WTC11 (cell line): ENCODE results near the gene BMP2K. TPM values are rescaled to one million over a fixed set of nuclear protein-coding genes. Genes with fewer than 3 reads are reported as not detected.

Experiments
- ATAC-seq: fragments of 200-7000 bp; cut with Tn5 transposase; 2 replicates; pipeline ENCODE4 v1.10.0; 2021; ENCODE audit warnings: mild to moderate bottlenecking, moderate library complexity
- CTCF ChIA-PET: fragments of 300-600 bp; sonication (Branson Sonifier 250); formaldehyde crosslinking; loops from one replicate; lab custom pipeline; 2021; ENCODE audit warnings: antibody characterized with exemption; lab: Charles Lee
- POLR2A ChIA-PET: fragments of 350-600 bp; sonication (Branson Sonifier 250); formaldehyde crosslinking; loops from one replicate; lab custom pipeline; 2021; ENCODE audit warnings: antibody characterized with exemption; lab: Charles Lee
- DNase-seq: peaks from one replicate; pipeline ENCODE4 v3.0.0; 2021; ENCODE audit warnings: low spot score
- H3K27ac Mint-ChIP-seq: 2 replicates; pipeline ENCODE4 v1.8.0; 2021; ENCODE audit warnings: mixed read lengths
- H3K27me3 Mint-ChIP-seq: 2 replicates; pipeline ENCODE4 v1.8.0; 2021; ENCODE audit warnings: low read depth, mild to moderate bottlenecking, moderate library complexity, mixed read lengths
- H3K36me3 Mint-ChIP-seq: 2 replicates; pipeline ENCODE4 v1.8.0; 2021; ENCODE audit warnings: mixed read lengths
- H3K4me1 Mint-ChIP-seq: 2 replicates; pipeline ENCODE4 v1.8.0; 2022; ENCODE audit warnings: mixed read lengths
- H3K4me3 Mint-ChIP-seq: 2 replicates; pipeline ENCODE4 v1.8.0; 2021; ENCODE audit warnings: mild to moderate bottlenecking, moderate library complexity, mixed read lengths
- H3K9me3 Mint-ChIP-seq: 2 replicates; pipeline ENCODE4 v1.8.0; 2021; ENCODE audit warnings: mixed read lengths
- CBFB ChIP-seq: sonication (generic); formaldehyde crosslinking; IDR thresholded peaks from 2 replicates; pipeline ENCODE4 v1.8.1; 2022; ENCODE audit warnings: mild to moderate bottlenecking, low read depth, missing genetic modification reagents
- FOXJ3 ChIP-seq: sonication (generic); formaldehyde crosslinking; IDR thresholded peaks from 2 replicates; pipeline ENCODE4 v1.9.0; 2021; ENCODE audit warnings: missing genetic modification reagents, mild to moderate bottlenecking, borderline replicate concordance
- IRF2 ChIP-seq: sonication (generic); formaldehyde crosslinking; IDR thresholded peaks from 2 replicates; pipeline ENCODE4 v1.8.0; 2022; ENCODE audit warnings: low read depth, missing genetic modification reagents, borderline replicate concordance
- MYBL2 ChIP-seq: sonication (generic); formaldehyde crosslinking; IDR thresholded peaks from 2 replicates; pipeline ENCODE4 v1.8.1; 2023; ENCODE audit warnings: mild to moderate bottlenecking, moderate library complexity, missing genetic modification reagents
- NR2C2 ChIP-seq: sonication (generic); formaldehyde crosslinking; IDR thresholded peaks from 2 replicates; pipeline ENCODE4 v1.8.0; 2022; ENCODE audit warnings: mild to moderate bottlenecking, missing genetic modification reagents
- OVOL2 ChIP-seq: fragments of 250-450 bp; sonication (Bioruptor Pico); IDR thresholded peaks from 2 replicates; pipeline ENCODE4 v1.9.0; 2021; ENCODE audit warnings: mild to moderate bottlenecking, borderline replicate concordance
- SMAD4 ChIP-seq: sonication (generic); formaldehyde crosslinking; IDR thresholded peaks from 2 replicates; pipeline ENCODE4 v1.8.0; 2022; ENCODE audit warnings: mild to moderate bottlenecking, missing genetic modification reagents
- TEAD4 ChIP-seq: sonication (generic); formaldehyde crosslinking; IDR thresholded peaks from 2 replicates; pipeline ENCODE4 v1.8.0; 2022; ENCODE audit warnings: mild to moderate bottlenecking, missing genetic modification reagents
- ZNF138 ChIP-seq: sonication (generic); formaldehyde crosslinking; conservative IDR thresholded peaks from 2 replicates; pipeline ENCODE4 v1.8.1; 2022; ENCODE audit warnings: mild to moderate bottlenecking, moderate library complexity, missing genetic modification reagents
- total RNA-seq: library from RNA; stranded (reverse); gene quantifications from 3 replicates; pipeline ENCODE4 v1.2.3, GENCODE V29; 2021
- TF ChIP-seq, protein P1 (sequence below): sonication (generic); formaldehyde crosslinking; IDR thresholded peaks from 2 replicates; pipeline ENCODE4 v1.8.0; 2023; ENCODE audit warnings: mild to moderate bottlenecking, missing genetic modification reagents
- TF ChIP-seq, protein P2 (sequence below): sonication (generic); formaldehyde crosslinking; IDR thresholded peaks from 2 replicates; pipeline ENCODE4 v1.8.0; 2022; ENCODE audit warnings: missing genetic modification reagents
- TF ChIP-seq, protein P3 (sequence below): sonication (generic); formaldehyde crosslinking; IDR thresholded peaks from 2 replicates; pipeline ENCODE4 v1.8.1; 2022; ENCODE audit warnings: mild to moderate bottlenecking, missing genetic modification reagents, moderate library complexity, borderline replicate concordance
- TF ChIP-seq, protein P4 (sequence below): sonication (generic); formaldehyde crosslinking; IDR thresholded peaks from 2 replicates; pipeline ENCODE4 v1.8.0; 2022; ENCODE audit warnings: mild to moderate bottlenecking, missing genetic modification reagents
- TF ChIP-seq, protein P5 (sequence below): fragments of 250-450 bp; sonication (Bioruptor Pico); IDR thresholded peaks from 2 replicates; pipeline ENCODE4 v1.9.0; 2021; ENCODE audit warnings: mild to moderate bottlenecking
- TF ChIP-seq, protein P6 (sequence below): sonication (generic); formaldehyde crosslinking; IDR thresholded peaks from 2 replicates; pipeline ENCODE4 v1.8.1; 2023; ENCODE audit warnings: mild to moderate bottlenecking, missing genetic modification reagents
- TF ChIP-seq, protein P7 (sequence below): fragments of 250-450 bp; sonication (Bioruptor Pico); IDR thresholded peaks from 2 replicates; pipeline ENCODE4 v1.9.0; 2021; ENCODE audit warnings: mild to moderate bottlenecking
- TF ChIP-seq, protein P8 (sequence below): sonication (generic); formaldehyde crosslinking; IDR thresholded peaks from 2 replicates; pipeline ENCODE4 v1.8.1; 2023; ENCODE audit warnings: mild to moderate bottlenecking, missing genetic modification reagents, moderate library complexity
- TF ChIP-seq, protein P9 (sequence below): sonication (generic); formaldehyde crosslinking; conservative IDR thresholded peaks from 2 replicates; pipeline ENCODE4 v1.8.1; 2022; ENCODE audit warnings: mild to moderate bottlenecking, missing genetic modification reagents

Gene BMP2K
- total RNA-seq, 1 experiment from 2014 or later = 19.9 TPM

DNA sequence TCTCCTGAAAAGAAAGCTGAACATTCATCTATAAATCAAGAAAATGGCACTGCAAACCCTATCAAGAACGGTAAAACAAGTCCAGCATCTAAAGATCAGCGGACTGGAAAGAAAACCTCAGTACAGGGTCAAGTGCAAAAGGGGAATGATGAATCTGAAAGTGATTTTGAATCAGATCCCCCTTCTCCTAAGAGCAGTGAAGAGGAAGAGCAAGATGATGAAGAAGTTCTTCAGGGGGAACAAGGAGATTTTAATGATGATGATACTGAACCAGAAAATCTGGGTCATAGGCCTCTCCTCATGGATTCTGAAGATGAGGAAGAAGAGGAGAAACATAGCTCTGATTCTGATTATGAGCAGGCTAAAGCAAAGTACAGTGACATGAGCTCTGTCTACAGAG lies 134.5 kb downstream of the BMP2K start:
- Mint-ChIP-seq H3K27ac (no peak overlapping the region), H3K36me3 (peaks cover 5% of the 10 kb centered on the region; the same call in 1 of the 2 replicates), H3K27me3 (no peaks in the 10 kb centered on the region), H3K4me3 (no peak overlapping the region), H3K9me3 (no peaks in the 10 kb centered on the region), H3K4me1 (no peaks in the 10 kb centered on the region)
- DNase-seq (no peak), ATAC-seq (no peak)
- ChIA-PET CTCF (no interaction called here), POLR2A (no interaction called here)
- TF ChIP-seq MYBL2 (CRISPR knock-in tag) (no peak), CBFB (no peak), FOXJ3 (no peak), SMAD4 (CRISPR knock-in tag) (no peak), IRF2 (CRISPR knock-in tag) (no peak), OVOL2 (CRISPR knock-in tag) (no peak), NR2C2 (CRISPR knock-in tag) (no peak), ZNF138 (CRISPR knock-in tag) (no peak), TEAD4 (CRISPR knock-in tag) (no peak)
- TF ChIP-seq, protein P1, sequence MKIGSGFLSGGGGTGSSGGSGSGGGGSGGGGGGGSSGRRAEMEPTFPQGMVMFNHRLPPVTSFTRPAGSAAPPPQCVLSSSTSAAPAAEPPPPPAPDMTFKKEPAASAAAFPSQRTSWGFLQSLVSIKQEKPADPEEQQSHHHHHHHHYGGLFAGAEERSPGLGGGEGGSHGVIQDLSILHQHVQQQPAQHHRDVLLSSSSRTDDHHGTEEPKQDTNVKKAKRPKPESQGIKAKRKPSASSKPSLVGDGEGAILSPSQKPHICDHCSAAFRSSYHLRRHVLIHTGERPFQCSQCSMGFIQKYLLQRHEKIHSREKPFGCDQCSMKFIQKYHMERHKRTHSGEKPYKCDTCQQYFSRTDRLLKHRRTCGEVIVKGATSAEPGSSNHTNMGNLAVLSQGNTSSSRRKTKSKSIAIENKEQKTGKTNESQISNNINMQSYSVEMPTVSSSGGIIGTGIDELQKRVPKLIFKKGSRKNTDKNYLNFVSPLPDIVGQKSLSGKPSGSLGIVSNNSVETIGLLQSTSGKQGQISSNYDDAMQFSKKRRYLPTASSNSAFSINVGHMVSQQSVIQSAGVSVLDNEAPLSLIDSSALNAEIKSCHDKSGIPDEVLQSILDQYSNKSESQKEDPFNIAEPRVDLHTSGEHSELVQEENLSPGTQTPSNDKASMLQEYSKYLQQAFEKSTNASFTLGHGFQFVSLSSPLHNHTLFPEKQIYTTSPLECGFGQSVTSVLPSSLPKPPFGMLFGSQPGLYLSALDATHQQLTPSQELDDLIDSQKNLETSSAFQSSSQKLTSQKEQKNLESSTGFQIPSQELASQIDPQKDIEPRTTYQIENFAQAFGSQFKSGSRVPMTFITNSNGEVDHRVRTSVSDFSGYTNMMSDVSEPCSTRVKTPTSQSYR = no peak
- TF ChIP-seq, protein P2, sequence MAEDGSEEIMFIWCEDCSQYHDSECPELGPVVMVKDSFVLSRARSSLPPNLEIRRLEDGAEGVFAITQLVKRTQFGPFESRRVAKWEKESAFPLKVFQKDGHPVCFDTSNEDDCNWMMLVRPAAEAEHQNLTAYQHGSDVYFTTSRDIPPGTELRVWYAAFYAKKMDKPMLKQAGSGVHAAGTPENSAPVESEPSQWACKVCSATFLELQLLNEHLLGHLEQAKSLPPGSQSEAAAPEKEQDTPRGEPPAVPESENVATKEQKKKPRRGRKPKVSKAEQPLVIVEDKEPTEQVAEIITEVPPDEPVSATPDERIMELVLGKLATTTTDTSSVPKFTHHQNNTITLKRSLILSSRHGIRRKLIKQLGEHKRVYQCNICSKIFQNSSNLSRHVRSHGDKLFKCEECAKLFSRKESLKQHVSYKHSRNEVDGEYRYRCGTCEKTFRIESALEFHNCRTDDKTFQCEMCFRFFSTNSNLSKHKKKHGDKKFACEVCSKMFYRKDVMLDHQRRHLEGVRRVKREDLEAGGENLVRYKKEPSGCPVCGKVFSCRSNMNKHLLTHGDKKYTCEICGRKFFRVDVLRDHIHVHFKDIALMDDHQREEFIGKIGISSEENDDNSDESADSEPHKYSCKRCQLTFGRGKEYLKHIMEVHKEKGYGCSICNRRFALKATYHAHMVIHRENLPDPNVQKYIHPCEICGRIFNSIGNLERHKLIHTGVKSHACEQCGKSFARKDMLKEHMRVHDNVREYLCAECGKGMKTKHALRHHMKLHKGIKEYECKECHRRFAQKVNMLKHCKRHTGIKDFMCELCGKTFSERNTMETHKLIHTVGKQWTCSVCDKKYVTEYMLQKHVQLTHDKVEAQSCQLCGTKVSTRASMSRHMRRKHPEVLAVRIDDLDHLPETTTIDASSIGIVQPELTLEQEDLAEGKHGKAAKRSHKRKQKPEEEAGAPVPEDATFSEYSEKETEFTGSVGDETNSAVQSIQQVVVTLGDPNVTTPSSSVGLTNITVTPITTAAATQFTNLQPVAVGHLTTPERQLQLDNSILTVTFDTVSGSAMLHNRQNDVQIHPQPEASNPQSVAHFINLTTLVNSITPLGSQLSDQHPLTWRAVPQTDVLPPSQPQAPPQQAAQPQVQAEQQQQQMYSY (CRISPR knock-in tag) = no peak
- TF ChIP-seq, protein P3, sequence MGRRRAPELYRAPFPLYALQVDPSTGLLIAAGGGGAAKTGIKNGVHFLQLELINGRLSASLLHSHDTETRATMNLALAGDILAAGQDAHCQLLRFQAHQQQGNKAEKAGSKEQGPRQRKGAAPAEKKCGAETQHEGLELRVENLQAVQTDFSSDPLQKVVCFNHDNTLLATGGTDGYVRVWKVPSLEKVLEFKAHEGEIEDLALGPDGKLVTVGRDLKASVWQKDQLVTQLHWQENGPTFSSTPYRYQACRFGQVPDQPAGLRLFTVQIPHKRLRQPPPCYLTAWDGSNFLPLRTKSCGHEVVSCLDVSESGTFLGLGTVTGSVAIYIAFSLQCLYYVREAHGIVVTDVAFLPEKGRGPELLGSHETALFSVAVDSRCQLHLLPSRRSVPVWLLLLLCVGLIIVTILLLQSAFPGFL (CRISPR knock-in tag) = no peak
- TF ChIP-seq, protein P4, sequence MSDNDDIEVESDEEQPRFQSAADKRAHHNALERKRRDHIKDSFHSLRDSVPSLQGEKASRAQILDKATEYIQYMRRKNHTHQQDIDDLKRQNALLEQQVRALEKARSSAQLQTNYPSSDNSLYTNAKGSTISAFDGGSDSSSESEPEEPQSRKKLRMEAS (CRISPR knock-in tag) = no peak
- TF ChIP-seq, protein P5, sequence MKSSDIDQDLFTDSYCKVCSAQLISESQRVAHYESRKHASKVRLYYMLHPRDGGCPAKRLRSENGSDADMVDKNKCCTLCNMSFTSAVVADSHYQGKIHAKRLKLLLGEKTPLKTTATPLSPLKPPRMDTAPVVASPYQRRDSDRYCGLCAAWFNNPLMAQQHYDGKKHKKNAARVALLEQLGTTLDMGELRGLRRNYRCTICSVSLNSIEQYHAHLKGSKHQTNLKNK = no peak
- TF ChIP-seq, protein P6, sequence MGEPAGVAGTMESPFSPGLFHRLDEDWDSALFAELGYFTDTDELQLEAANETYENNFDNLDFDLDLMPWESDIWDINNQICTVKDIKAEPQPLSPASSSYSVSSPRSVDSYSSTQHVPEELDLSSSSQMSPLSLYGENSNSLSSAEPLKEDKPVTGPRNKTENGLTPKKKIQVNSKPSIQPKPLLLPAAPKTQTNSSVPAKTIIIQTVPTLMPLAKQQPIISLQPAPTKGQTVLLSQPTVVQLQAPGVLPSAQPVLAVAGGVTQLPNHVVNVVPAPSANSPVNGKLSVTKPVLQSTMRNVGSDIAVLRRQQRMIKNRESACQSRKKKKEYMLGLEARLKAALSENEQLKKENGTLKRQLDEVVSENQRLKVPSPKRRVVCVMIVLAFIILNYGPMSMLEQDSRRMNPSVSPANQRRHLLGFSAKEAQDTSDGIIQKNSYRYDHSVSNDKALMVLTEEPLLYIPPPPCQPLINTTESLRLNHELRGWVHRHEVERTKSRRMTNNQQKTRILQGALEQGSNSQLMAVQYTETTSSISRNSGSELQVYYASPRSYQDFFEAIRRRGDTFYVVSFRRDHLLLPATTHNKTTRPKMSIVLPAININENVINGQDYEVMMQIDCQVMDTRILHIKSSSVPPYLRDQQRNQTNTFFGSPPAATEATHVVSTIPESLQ = no peak
- TF ChIP-seq, protein P7, sequence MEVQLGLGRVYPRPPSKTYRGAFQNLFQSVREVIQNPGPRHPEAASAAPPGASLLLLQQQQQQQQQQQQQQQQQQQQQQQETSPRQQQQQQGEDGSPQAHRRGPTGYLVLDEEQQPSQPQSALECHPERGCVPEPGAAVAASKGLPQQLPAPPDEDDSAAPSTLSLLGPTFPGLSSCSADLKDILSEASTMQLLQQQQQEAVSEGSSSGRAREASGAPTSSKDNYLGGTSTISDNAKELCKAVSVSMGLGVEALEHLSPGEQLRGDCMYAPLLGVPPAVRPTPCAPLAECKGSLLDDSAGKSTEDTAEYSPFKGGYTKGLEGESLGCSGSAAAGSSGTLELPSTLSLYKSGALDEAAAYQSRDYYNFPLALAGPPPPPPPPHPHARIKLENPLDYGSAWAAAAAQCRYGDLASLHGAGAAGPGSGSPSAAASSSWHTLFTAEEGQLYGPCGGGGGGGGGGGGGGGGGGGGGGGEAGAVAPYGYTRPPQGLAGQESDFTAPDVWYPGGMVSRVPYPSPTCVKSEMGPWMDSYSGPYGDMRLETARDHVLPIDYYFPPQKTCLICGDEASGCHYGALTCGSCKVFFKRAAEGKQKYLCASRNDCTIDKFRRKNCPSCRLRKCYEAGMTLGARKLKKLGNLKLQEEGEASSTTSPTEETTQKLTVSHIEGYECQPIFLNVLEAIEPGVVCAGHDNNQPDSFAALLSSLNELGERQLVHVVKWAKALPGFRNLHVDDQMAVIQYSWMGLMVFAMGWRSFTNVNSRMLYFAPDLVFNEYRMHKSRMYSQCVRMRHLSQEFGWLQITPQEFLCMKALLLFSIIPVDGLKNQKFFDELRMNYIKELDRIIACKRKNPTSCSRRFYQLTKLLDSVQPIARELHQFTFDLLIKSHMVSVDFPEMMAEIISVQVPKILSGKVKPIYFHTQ (CRISPR knock-in tag) = no peak
- TF ChIP-seq, protein P8, sequence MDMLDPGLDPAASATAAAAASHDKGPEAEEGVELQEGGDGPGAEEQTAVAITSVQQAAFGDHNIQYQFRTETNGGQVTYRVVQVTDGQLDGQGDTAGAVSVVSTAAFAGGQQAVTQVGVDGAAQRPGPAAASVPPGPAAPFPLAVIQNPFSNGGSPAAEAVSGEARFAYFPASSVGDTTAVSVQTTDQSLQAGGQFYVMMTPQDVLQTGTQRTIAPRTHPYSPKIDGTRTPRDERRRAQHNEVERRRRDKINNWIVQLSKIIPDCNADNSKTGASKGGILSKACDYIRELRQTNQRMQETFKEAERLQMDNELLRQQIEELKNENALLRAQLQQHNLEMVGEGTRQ (CRISPR knock-in tag) = no peak
- TF ChIP-seq, protein P9, sequence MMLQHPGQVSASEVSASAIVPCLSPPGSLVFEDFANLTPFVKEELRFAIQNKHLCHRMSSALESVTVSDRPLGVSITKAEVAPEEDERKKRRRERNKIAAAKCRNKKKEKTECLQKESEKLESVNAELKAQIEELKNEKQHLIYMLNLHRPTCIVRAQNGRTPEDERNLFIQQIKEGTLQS (CRISPR knock-in tag) = no peak
